HepG2 (cell line): ENCODE results near the gene TNFRSF25. TPM values are rescaled to one million over a fixed set of nuclear protein-coding genes. Genes with fewer than 3 reads are reported as not detected.

Source experiments
- ATAC-seq: fragments of 200-7000 bp; cut with Tn5 transposase; 3 replicates; pipeline ENCODE4 v1.9.1; 2020; ENCODE audit warnings: mild to moderate bottlenecking, moderate library complexity
- BruUV-seq: library from RNA; stranded (reverse); fragments of 400-500 nt; replicated peaks from 2 replicates; lab custom pipeline; 2021; lab: Mats Ljungman, UMichigan
- CTCF ChIA-PET: fragments of 300-600 bp; formaldehyde crosslinking; extraction: SDS; loops from one replicate; lab custom pipeline; 2021; ENCODE audit warnings: low total read pairs, inconsistent platforms, low intra/inter-chr PET ratio; lab: Yijun Ruan, JAX
- POLR2A ChIA-PET: fragments of 350-600 bp; sonication (Branson Sonifier 250); formaldehyde crosslinking; loops from one replicate; lab custom pipeline; 2020; ENCODE audit warnings: antibody characterized with exemption, inconsistent platforms; lab: Yijun Ruan, JAX
- DNase-seq: peaks from one replicate; pipeline ENCODE4 v3.0.0-alpha.2; 2015; ENCODE audit warnings: low spot score
- FAIRE-seq: peaks from 3 replicates; lab custom pipeline; 2011; peaks lifted over from hg19 to GRCh38; lab: Jason Lieb, UNC
- H2AFZ ChIP-seq: one replicate; pipeline ENCODE4 v1.6.1; 2011; ENCODE audit warnings: low read length, inconsistent platforms
- H3K27ac ChIP-seq: fragments of 300-600 bp; 3 replicates; pipeline ENCODE4 v1.8.0; 2011; ENCODE audit warnings: mixed run types, mild to moderate bottlenecking, mixed read lengths, low read length, inconsistent platforms; ENCODE audit not compliant: insufficient read depth; ENCODE audit errors: extremely low read length
- H3K27me3 ChIP-seq, 2 experiments: fragments of 200-600 bp in 1 of 2; 2 replicates in 1 of 2; 3 replicates in 1 of 2; pipeline versions ENCODE4 v1.6.0 to v1.8.0; 2011; ENCODE audit warnings: low read length in 2 of 2, mild to moderate bottlenecking in 2 of 2, moderate library complexity in 2 of 2, inconsistent platforms in 1 of 2; ENCODE audit not compliant: insufficient read depth in 2 of 2, control insufficient read depth in 1 of 2
- H3K36me3 ChIP-seq, 2 experiments: fragments of 200-600 bp in 1 of 2; replicated peaks in 1 of 2; 2 replicates in 1 of 2; 3 replicates in 1 of 2; pipeline versions ENCODE4 v1.5.1 to v1.8.0; 2011; ENCODE audit warnings: low read length in 2 of 2, inconsistent platforms in 1 of 2; ENCODE audit not compliant: insufficient read depth in 2 of 2, control insufficient read depth in 1 of 2
- H3K4me1 ChIP-seq: 2 replicates; pipeline ENCODE4 v1.5.1; 2012; ENCODE audit warnings: low read length, inconsistent platforms; ENCODE audit not compliant: insufficient read depth
- H3K4me2 ChIP-seq: 2 replicates; pipeline ENCODE4 v1.6.0; 2011; ENCODE audit warnings: low read depth, low read length, inconsistent platforms
- H3K4me3 ChIP-seq, 3 experiments: fragments of 200-600 bp in 1 of 3; sonication (generic), shearing (Covaris generic) in 1 of 3; replicated peaks in 1 of 3; 2 replicates each; pipeline ENCODE4 v1.5.1; 2011 to 2016; ENCODE audit warnings: low read length in 3 of 3, inconsistent platforms in 2 of 3, low read depth in 2 of 3, mild to moderate bottlenecking in 2 of 3, control low read depth in 1 of 3, mixed read lengths in 1 of 3; ENCODE audit not compliant: insufficient read depth in 1 of 3
- H3K79me2 ChIP-seq: one replicate; pipeline ENCODE4 v1.6.1; 2011; ENCODE audit warnings: low read length, inconsistent platforms; ENCODE audit not compliant: insufficient read depth
- H3K9ac ChIP-seq: 2 replicates; pipeline ENCODE4 v1.6.0; 2011; ENCODE audit warnings: mild to moderate bottlenecking, low read depth, low read length, inconsistent platforms; ENCODE audit not compliant: insufficient read depth
- H3K9me3 ChIP-seq: 2 replicates; pipeline ENCODE4 v1.5.1; 2012; ENCODE audit warnings: mild to moderate bottlenecking, low read length
- H4K20me1 ChIP-seq: 2 replicates; pipeline ENCODE4 v1.6.0; 2011; ENCODE audit warnings: inconsistent platforms, mild to moderate bottlenecking, low read length, moderate library complexity; ENCODE audit not compliant: insufficient read depth
- AGO1 ChIP-seq: fragments of 200-400 bp; formaldehyde crosslinking; IDR thresholded peaks from 2 replicates; pipeline ENCODE4 v1.6.1; 2017; ENCODE audit warnings: mild to moderate bottlenecking, low read depth, low read length, moderate library complexity; ENCODE audit not compliant: poor library complexity, severe bottlenecking
- AKAP8 ChIP-seq: sonication (generic); formaldehyde crosslinking; IDR thresholded peaks from 2 replicates; pipeline ENCODE4 v1.5.1; 2020; ENCODE audit warnings: mild to moderate bottlenecking, missing genetic modification reagents
- BRCA1 ChIP-seq: sonication (generic); formaldehyde crosslinking; IDR thresholded peaks from 2 replicates; pipeline ENCODE4 v1.4.0; 2020; ENCODE audit warnings: missing genetic modification reagents
- CBX2 ChIP-seq, 2 experiments: fragments of 200-600 bp in 1 of 2; sonication (generic); formaldehyde crosslinking in 1 of 2; IDR thresholded peaks; 2 replicates each; pipeline versions ENCODE4 v1.7.0 to v1.8.1; 2018 to 2022; ENCODE audit warnings: low read depth in 2 of 2, low read length in 1 of 2, mild to moderate bottlenecking in 1 of 2, missing genetic modification reagents in 1 of 2
- NFIB ChIP-seq: sonication (generic); formaldehyde crosslinking; IDR thresholded peaks from 2 replicates; pipeline ENCODE4 v1.9.0; 2021; ENCODE audit warnings: missing genetic modification reagents, mild to moderate bottlenecking, borderline replicate concordance
- SALL1 ChIP-seq: sonication (generic); formaldehyde crosslinking; IDR thresholded peaks from 2 replicates; pipeline ENCODE4 v1.8.0; 2022; ENCODE audit warnings: mild to moderate bottlenecking, missing genetic modification reagents
- SMARCE1 ChIP-seq: fragments of 450-650 bp; IDR thresholded peaks from 2 replicates; pipeline ENCODE4 v1.6.1; 2017; ENCODE audit warnings: borderline replicate concordance
- SMYD3 ChIP-seq: sonication (generic); formaldehyde crosslinking; IDR thresholded peaks from 2 replicates; pipeline ENCODE4 v1.8.1; 2023; ENCODE audit warnings: mild to moderate bottlenecking, missing genetic modification reagents
- TARDBP ChIP-seq: sonication (generic); formaldehyde crosslinking; IDR thresholded peaks from 2 replicates; pipeline ENCODE4 v1.8.0; 2022; ENCODE audit warnings: mild to moderate bottlenecking, missing genetic modification reagents
- ZNF430 ChIP-seq: sonication (generic); formaldehyde crosslinking; IDR thresholded peaks from 2 replicates; pipeline ENCODE4 v1.9.0; 2021; ENCODE audit warnings: mild to moderate bottlenecking, missing genetic modification reagents
- ZNF605 ChIP-seq: sonication (generic); formaldehyde crosslinking; IDR thresholded peaks from 2 replicates; pipeline ENCODE4 v1.8.0; 2022; ENCODE audit warnings: mild to moderate bottlenecking, missing genetic modification reagents
- ZNF749 ChIP-seq: sonication (generic); formaldehyde crosslinking; IDR thresholded peaks from 2 replicates; pipeline ENCODE4 v1.8.0; 2022; ENCODE audit warnings: mild to moderate bottlenecking, missing genetic modification reagents, moderate library complexity, borderline replicate concordance
- WGBS: methylation state at CpG from one replicate; pipeline ENCODE4 v1.1.6; 2017; ENCODE audit warnings: low lambda C conversion rate; 5-methylcytosine and 5-hydroxymethylcytosine counted together
- in situ Hi-C: cut with HindIII; loops from 2 replicates; pipeline ENCODE4 v1.10.0; 2017; ENCODE audit warnings: low pct_unique_long_range_greater_than_20kb; ENCODE audit not compliant: extremely low pct_ligation_motif_present
- intact Hi-C: fragments of 100-400 bp; cut with micrococcal nuclease; formaldehyde crosslinking; loops from one replicate; pipeline ENCODE4 v1.10.0; 2022; ENCODE audit not compliant: unreplicated experiment
- polyA plus RNA-seq, 8 experiments: library from polyadenylated mRNA; depleted of rRNA in 3 of 8; stranded (reverse) in 7 of 8; unstranded in 1 of 8; fragments of >200 nt; fragmentation: Illumina TruSeq in 4 of 8; extraction: Trizol in 4 of 8; gene quantifications; 2 replicates each; pipeline versions ENCODE4 v1.2.1 to v1.2.3, GENCODE V29; 2011 to 2016; ENCODE audit warnings: low read depth in 4 of 8, missing spikeins in 1 of 8, mixed read lengths in 1 of 8; ENCODE audit not compliant: insufficient read depth in 1 of 8
- total RNA-seq, 5 experiments: library from RNA; depleted of rRNA; stranded (reverse); fragments of >200 nt; fragmentation: Illumina TruSeq; extraction: Trizol; gene quantifications; 2 replicates each; pipeline ENCODE4 v1.2.3, GENCODE V29; 2016; ENCODE audit warnings: low read depth in 1 of 5
- TF ChIP-seq, protein P1 (sequence below): IDR thresholded peaks from 2 replicates; pipeline ENCODE4 v1.6.1; 2016; ENCODE audit warnings: control low read depth

Gene TNFRSF25
- total and polyA plus RNA-seq, 2 of the 13 experiments (the other 11 are each of a cell fraction or from before 2014, with no cell fraction given): 1.4 to 1.5 TPM

DNA sequence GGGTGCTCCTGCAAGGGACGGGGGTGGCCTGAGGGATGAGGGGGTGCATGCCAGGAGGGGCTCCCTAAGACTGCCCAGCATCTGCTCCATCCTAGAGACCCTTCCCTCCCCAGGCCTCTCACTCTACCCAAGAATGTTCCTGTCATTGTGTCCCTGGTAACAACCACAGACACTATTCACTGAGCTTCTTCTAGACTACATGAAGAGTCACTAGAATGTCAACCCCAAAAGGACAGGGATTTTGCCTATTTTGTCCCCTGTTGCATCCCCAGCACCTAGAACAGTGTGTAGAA, 2.9 kb downstream of the TNFRSF25 start:
- POLR2A ChIA-PET: interaction anchor here (1.1 to 2.3 kb wide), 2 partner anchors 9 to 12 kb away, joined by 3 to 10 read pairs; no protein-coding TSS in a partner anchor
- intact Hi-C loops: no loop called here

More for the DNA sequence above, 2.9 kb downstream of the TNFRSF25 start:
- no peaks in the 10 kb centered on the region for H3K9me3 ChIP-seq
- peaks cover 21% of the 10 kb centered on the region for H3K4me1 ChIP-seq
- H3K36me3 ChIP-seq: peaks cover 2 to 6% of the 10 kb centered on the region in 2 experiments; a peak in 2 of 5 replicates
- H3K9ac ChIP-seq: no peak overlapping the region
- no peak overlapping the region for H3K4me2 ChIP-seq
- H2AFZ ChIP-seq: no peak overlapping the region
- no peak overlapping the region for H3K27ac ChIP-seq
- H3K4me3 ChIP-seq: no peak overlapping the region
- in situ Hi-C loops: no loop called here
- H3K27me3 ChIP-seq: no peaks in the 10 kb centered on the region
- DNase-seq (no peak), ATAC-seq (no peak), FAIRE-seq (no peak)
- CTCF ChIA-PET: no interaction called here
- TF ChIP-seq BRCA1 (CRISPR knock-in tag) (no peak), SMYD3 (CRISPR knock-in tag) (0 out of 2 replicates have a peak, but pooled peaks have one; percentile 5), TARDBP (0 out of 2 replicates have a peak, but pooled peaks have one; percentile 15), AGO1 (peak; percentile 1), ZNF605 (CRISPR knock-in tag) (peak; percentile 76; the same call in 1 of the 2 replicates), CBX2 (IDR thresholded peaks at IDR 0.05; ENCODE audit: low read depth, low read length) (no peak), CBX2 (CRISPR knock-in tag; IDR thresholded peaks at IDR 0.05; ENCODE audit: low read depth) (no peak), NFIB (CRISPR knock-in tag) (0 out of 2 replicates have a peak, but pooled peaks have one; percentile 48), AKAP8 (CRISPR knock-in tag) (0 out of 2 replicates have a peak, but pooled peaks have one; percentile 25), ZNF430 (peak; percentile 67; the same call in 1 of the 2 replicates), SMARCE1 (no peak), SALL1 (CRISPR knock-in tag) (peak; percentile 3; the same call in 1 of the 2 replicates), ZNF749 (CRISPR knock-in tag) (no peak)
- TF ChIP-seq, protein P1, sequence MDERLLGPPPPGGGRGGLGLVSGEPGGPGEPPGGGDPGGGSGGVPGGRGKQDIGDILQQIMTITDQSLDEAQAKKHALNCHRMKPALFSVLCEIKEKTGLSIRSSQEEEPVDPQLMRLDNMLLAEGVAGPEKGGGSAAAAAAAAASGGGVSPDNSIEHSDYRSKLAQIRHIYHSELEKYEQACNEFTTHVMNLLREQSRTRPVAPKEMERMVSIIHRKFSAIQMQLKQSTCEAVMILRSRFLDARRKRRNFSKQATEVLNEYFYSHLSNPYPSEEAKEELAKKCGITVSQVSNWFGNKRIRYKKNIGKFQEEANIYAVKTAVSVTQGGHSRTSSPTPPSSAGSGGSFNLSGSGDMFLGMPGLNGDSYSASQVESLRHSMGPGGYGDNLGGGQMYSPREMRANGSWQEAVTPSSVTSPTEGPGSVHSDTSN (CRISPR knock-in tag): no peak
- no peaks in the 10 kb centered on the region for H3K79me2 ChIP-seq
- no TSS peak for BruUV-seq
- WGBS: 88% methylated on average over 1 of the region's 1 CpG
- peaks cover 4% of the 10 kb centered on the region; the same call in 1 of the 2 replicates for H4K20me1 ChIP-seq
